ENCODE data around the gene SERGEF.
"Not testable (repeated sequence)": the region's sequence is repeated elsewhere in the genome, so short reads cannot be mapped to it uniquely, and the experiment has no call there.

The SERGEF gene

GRCh38 chr11:17875891-17876290 is 137.0 kb downstream of the SERGEF start:
- Histone ChIP-seq H3K9me3 (no peaks in the 10 kb centered on the region), H3K36me3 (replicated peaks) (peaks cover 10% of the 10 kb centered on the region)
- in situ Hi-C loops (cut with MboI; ENCODE audit: low sequenced_read_pairs), result no loop called here

GRCh38 chr11:17873586-17873985 is 139.3 kb downstream of the SERGEF start:
- Histone ChIP-seq H3K36me3 (replicated peaks) (peaks cover 10% of the 10 kb centered on the region), H3K27me3 (ENCODE audit: low read depth) (no peaks in the 10 kb centered on the region), H3K4me1 (0 out of 2 replicates have a peak, but pooled peaks cover 5% of the 10 kb centered on the region), H3K9me3 (no peaks in the 10 kb centered on the region), H3K4me3 (no peak overlapping the region)
- no peak for DNase-seq (ENCODE audit: low spot score in 2 of 2)
- in situ Hi-C loops (cut with MboI; ENCODE audit: low sequenced_read_pairs), result no loop called here

More at GRCh38 chr11:17875891-17876290, 137.0 kb downstream of the SERGEF start:
- Histone ChIP-seq H3K4me3 (no peak overlapping the region), H3K4me1 (0 out of 2 replicates have a peak, but pooled peaks cover 5% of the 10 kb centered on the region), H3K27me3 (ENCODE audit: low read depth) (no peaks in the 10 kb centered on the region)
- DNase-seq (ENCODE audit: low spot score in 2 of 2), result no peak

- H3K27me3 ChIP-seq (ENCODE audit: low read depth); H3K36me3 ChIP-seq (replicated peaks); H3K4me1 ChIP-seq; H3K4me3 ChIP-seq; DNase-seq (ENCODE audit: low spot score in 2 of 2); H3K9me3 ChIP-seq; in situ Hi-C loops (cut with MboI; ENCODE audit: low sequenced_read_pairs): not testable (repeated sequence)
Measured at GRCh38 chr11:17868398-17868797, 144.4 kb downstream of the SERGEF start.

- Histone ChIP-seq H3K9me3 (0 out of 2 replicates have a peak, but pooled peaks cover 2% of the 10 kb centered on the region), H3K4me1 (peaks cover 7% of the 10 kb centered on the region; the same call in 1 of the 2 replicates), H3K27me3 (ENCODE audit: low read depth) (no peaks in the 10 kb centered on the region), H3K4me3 (no peak overlapping the region), H3K36me3 (replicated peaks) (peaks cover 11% of the 10 kb centered on the region)
- in situ Hi-C loops (cut with MboI; ENCODE audit: low sequenced_read_pairs), result no loop called here
- DNase-seq (ENCODE audit: low spot score in 2 of 2), result no peak
Measured at GRCh38 chr11:17867341-17867740, 145.5 kb downstream of the SERGEF start.

GRCh38 chr11:17865765-17866428 is 146.9 kb downstream of the SERGEF start:
- no peaks in the 10 kb centered on the region for H3K27me3 ChIP-seq (ENCODE audit: low read depth)
- in situ Hi-C loops (cut with MboI; ENCODE audit: low sequenced_read_pairs), result no loop called here
- H3K36me3 ChIP-seq (replicated peaks), result peaks cover 6% of the 10 kb centered on the region; the same call in 1 of the 2 replicates
- H3K4me3 ChIP-seq, result no peak overlapping the region
- no peak for DNase-seq (ENCODE audit: low spot score in 2 of 2)
- H3K9me3 ChIP-seq, result 0 out of 2 replicates have a peak, but pooled peaks cover 2% of the 10 kb centered on the region
- H3K4me1 ChIP-seq, result peaks cover 2% of the 10 kb centered on the region; the same call in 1 of the 2 replicates

- H3K4me1 ChIP-seq, result peaks cover 2% of the 10 kb centered on the region; the same call in 1 of the 2 replicates
- H3K9me3 ChIP-seq, result 0 out of 2 replicates have a peak, but pooled peaks cover 2% of the 10 kb centered on the region
- H3K36me3 ChIP-seq (replicated peaks), result peaks cover 6% of the 10 kb centered on the region; the same call in 1 of the 2 replicates
- no peak overlapping the region for H3K4me3 ChIP-seq
- in situ Hi-C loops (cut with MboI; ENCODE audit: low sequenced_read_pairs), result no loop called here
- H3K27me3 ChIP-seq (ENCODE audit: low read depth), result no peaks in the 10 kb centered on the region
- DNase-seq (ENCODE audit: low spot score in 2 of 2), result peak in 1 of 2 experiments; percentile 51
Measured at GRCh38 chr11:17864478-17864941, 148.3 kb downstream of the SERGEF start.

- H3K27me3 ChIP-seq (ENCODE audit: low read depth), result no peaks in the 10 kb centered on the region
- DNase-seq (ENCODE audit: low spot score in 2 of 2), result no peak
- in situ Hi-C loops (cut with MboI; ENCODE audit: low sequenced_read_pairs), result no loop called here
- H3K9me3 ChIP-seq, result no peaks in the 10 kb centered on the region
- H3K4me3 ChIP-seq, result no peak overlapping the region
- H3K4me1 ChIP-seq, result no peaks in the 10 kb centered on the region
- peaks cover 6% of the 10 kb centered on the region; the same call in 1 of the 2 replicates for H3K36me3 ChIP-seq (replicated peaks)
Measured at GRCh38 chr11:17861036-17861755, 151.7 kb downstream of the SERGEF start.

GRCh38 chr11:17859552-17859951 is 153.3 kb downstream of the SERGEF start:
- no peaks in the 10 kb centered on the region for H3K27me3 ChIP-seq (ENCODE audit: low read depth)
- DNase-seq (ENCODE audit: low spot score in 2 of 2), result no peak

GRCh38 chr11:17855531-17856290 is 157.1 kb downstream of the SERGEF start:
- no peaks in the 10 kb centered on the region for H3K4me1 ChIP-seq

More at GRCh38 chr11:17859552-17859951, 153.3 kb downstream of the SERGEF start:
- H3K4me1 ChIP-seq, result no peaks in the 10 kb centered on the region
- H3K4me3 ChIP-seq, result no peak overlapping the region
- in situ Hi-C loops (cut with MboI; ENCODE audit: low sequenced_read_pairs), result no loop called here
- peaks cover 6% of the 10 kb centered on the region; the same call in 1 of the 2 replicates for H3K36me3 ChIP-seq (replicated peaks)
- H3K9me3 ChIP-seq, result no peaks in the 10 kb centered on the region

GRCh38 chr11:17853280-17853679 is 159.6 kb downstream of the SERGEF start:
- in situ Hi-C loops (cut with MboI; ENCODE audit: low sequenced_read_pairs), result no loop called here
- H3K27me3 ChIP-seq (ENCODE audit: low read depth), result no peaks in the 10 kb centered on the region
- H3K9me3 ChIP-seq, result no peaks in the 10 kb centered on the region
- no peak for DNase-seq (ENCODE audit: low spot score in 2 of 2)
- H3K4me1 ChIP-seq, result no peaks in the 10 kb centered on the region
- no peaks in the 10 kb centered on the region for H3K36me3 ChIP-seq (replicated peaks)
- no peak overlapping the region for H3K4me3 ChIP-seq

More at GRCh38 chr11:17855531-17856290, 157.1 kb downstream of the SERGEF start:
- Histone ChIP-seq H3K27me3 (ENCODE audit: low read depth) (no peaks in the 10 kb centered on the region), H3K4me3 (no peak overlapping the region), H3K36me3 (replicated peaks) (no peaks in the 10 kb centered on the region), H3K9me3 (no peaks in the 10 kb centered on the region)
- in situ Hi-C loops (cut with MboI; ENCODE audit: low sequenced_read_pairs), result no loop called here
- no peak for DNase-seq (ENCODE audit: low spot score in 2 of 2)

GRCh38 chr11:17852246-17852645 is 160.6 kb downstream of the SERGEF start:
- in situ Hi-C loops (cut with MboI; ENCODE audit: low sequenced_read_pairs), result no loop called here

GRCh38 chr11:17851697-17852096 is 161.2 kb downstream of the SERGEF start:
- Histone ChIP-seq H3K4me1 (no peaks in the 10 kb centered on the region), H3K27me3 (ENCODE audit: low read depth) (no peaks in the 10 kb centered on the region), H3K4me3 (no peak overlapping the region), H3K9me3 (no peaks in the 10 kb centered on the region), H3K36me3 (replicated peaks) (no peaks in the 10 kb centered on the region)
- DNase-seq (ENCODE audit: low spot score in 2 of 2), result no peak
- in situ Hi-C loops (cut with MboI; ENCODE audit: low sequenced_read_pairs), result no loop called here

More at GRCh38 chr11:17852246-17852645, 160.6 kb downstream of the SERGEF start:
- Histone ChIP-seq H3K9me3 (no peaks in the 10 kb centered on the region), H3K36me3 (replicated peaks) (no peaks in the 10 kb centered on the region), H3K4me1 (no peaks in the 10 kb centered on the region), H3K27me3 (ENCODE audit: low read depth) (no peaks in the 10 kb centered on the region), H3K4me3 (no peak overlapping the region)
- no peak for DNase-seq (ENCODE audit: low spot score in 2 of 2)

- DNase-seq (ENCODE audit: low spot score in 2 of 2), result no peak
- in situ Hi-C loops (cut with MboI; ENCODE audit: low sequenced_read_pairs), result no loop called here
Measured at GRCh38 chr11:17850336-17850735, 162.5 kb downstream of the SERGEF start.

More at GRCh38 chr11:17850336-17850735, 162.5 kb downstream of the SERGEF start:
- H3K27me3 ChIP-seq (ENCODE audit: low read depth), result no peaks in the 10 kb centered on the region
- no peak overlapping the region for H3K4me3 ChIP-seq
- H3K4me1 ChIP-seq, result no peaks in the 10 kb centered on the region
- H3K9me3 ChIP-seq, result no peaks in the 10 kb centered on the region
- H3K36me3 ChIP-seq (replicated peaks), result no peaks in the 10 kb centered on the region

All from HAP-1 (cell line).